Measurements from ENCODE around the gene MUC6.
"Not testable (repeated sequence)": the region's sequence is repeated elsewhere in the genome, so short reads cannot be mapped to it uniquely, and the experiment has no call there.

Gene MUC6

GRCh38 chr11:976431-977160, 59.9 kb downstream of the MUC6 start:
- H2AK5ac ChIP-seq (ENCODE audit: low read length, severe bottlenecking), result no peak overlapping the region
- H2BK5ac ChIP-seq (ENCODE audit: low read depth, low read length, poor library complexity, severe bottlenecking), result no peak overlapping the region
- H3K18ac ChIP-seq (ENCODE audit: low read depth in 1 of 2, low read length in 2 of 2), result no peak overlapping the region
- DNase-seq, result no peak
- H2BK12ac ChIP-seq (ENCODE audit: low read length in 2 of 2), result no peak overlapping the region
- no peak overlapping the region for H3K4me2 ChIP-seq (ENCODE audit: low read length, poor library complexity, severe bottlenecking)
- H4K8ac ChIP-seq (ENCODE audit: low read length), result no peak overlapping the region
- H2BK120ac ChIP-seq (ENCODE audit: low read depth, low read length), result no peak overlapping the region
- no peak overlapping the region for H4K91ac ChIP-seq (ENCODE audit: low read length)
- peak overlapping the region in 1 of 2 experiments; percentile 10 for H3K14ac ChIP-seq (ENCODE audit: low read length in 2 of 2)
- no peak overlapping the region for H3K27ac ChIP-seq (ENCODE audit: low read length, poor library complexity, severe bottlenecking)
- peaks cover 47% of the 10 kb centered on the region for H3K79me1 ChIP-seq (replicated peaks; ENCODE audit: low read length, poor library complexity, severe bottlenecking)
- H3K27me3 ChIP-seq (ENCODE audit: control insufficient read depth in 1 of 2, insufficient read depth in 1 of 2, low read length in 2 of 2), result no peaks in the 10 kb centered on the region
- no peak overlapping the region for H2AFZ ChIP-seq (ENCODE audit: low read depth, low read length)
- peaks cover 18% of the 10 kb centered on the region for H3K4me1 ChIP-seq (ENCODE audit: control insufficient read depth, insufficient read depth, low read depth, low read length)
- 94% methylated on average over 25 of the region's 26 CpGs for WGBS
- no peak overlapping the region for H3K4me3 ChIP-seq (ENCODE audit: insufficient read depth in 1 of 2, low read depth in 1 of 2, low read length in 2 of 2)
- no peak overlapping the region for H2BK15ac ChIP-seq (ENCODE audit: low read depth, poor library complexity, severe bottlenecking)
- H3K36me3 ChIP-seq (ENCODE audit: control insufficient read depth in 1 of 2, insufficient read depth in 2 of 2, low read depth in 1 of 2, low read length in 2 of 2), result peaks cover 63 to 85% of the 10 kb centered on the region in 2 experiments
- no peak overlapping the region for H3K9ac ChIP-seq (ENCODE audit: low read length)
- H3K4ac ChIP-seq (ENCODE audit: low read depth in 1 of 2, low read length in 2 of 2), result no peak overlapping the region
- H3K23ac ChIP-seq (ENCODE audit: low read length in 2 of 2), result no peak overlapping the region
- H3K9me3 ChIP-seq (ENCODE audit: control insufficient read depth, low read length), result no peaks in the 10 kb centered on the region

GRCh38 chr11:975827-976226, 60.7 kb downstream of the MUC6 start:
- Histone ChIP-seq H3K4me2 (ENCODE audit: low read length, poor library complexity, severe bottlenecking) (no peak overlapping the region), H3K79me1 (replicated peaks; ENCODE audit: low read length, poor library complexity, severe bottlenecking) (peaks cover 46% of the 10 kb centered on the region), H3K14ac (ENCODE audit: low read length in 2 of 2) (no peak overlapping the region), H3K18ac (ENCODE audit: low read depth in 1 of 2, low read length in 2 of 2) (no peak overlapping the region), H4K8ac (ENCODE audit: low read length) (no peak overlapping the region), H3K4ac (ENCODE audit: low read depth in 1 of 2, low read length in 2 of 2) (no peak overlapping the region), H2AK5ac (ENCODE audit: low read length, severe bottlenecking) (no peak overlapping the region), H2BK12ac (ENCODE audit: low read length in 2 of 2) (no peak overlapping the region), H3K4me3 (ENCODE audit: insufficient read depth in 1 of 2, low read depth in 1 of 2, low read length in 2 of 2) (no peak overlapping the region), H3K4me1 (ENCODE audit: control insufficient read depth, insufficient read depth, low read depth, low read length) (peaks cover 18% of the 10 kb centered on the region), H4K91ac (ENCODE audit: low read length) (no peak overlapping the region), H2BK15ac (ENCODE audit: low read depth, poor library complexity, severe bottlenecking) (no peak overlapping the region), H3K9me3 (ENCODE audit: control insufficient read depth, low read length) (no peaks in the 10 kb centered on the region), H3K27me3 (ENCODE audit: control insufficient read depth in 1 of 2, insufficient read depth in 1 of 2, low read length in 2 of 2) (no peaks in the 10 kb centered on the region), H3K9ac (ENCODE audit: low read length) (no peak overlapping the region), H2BK120ac (ENCODE audit: low read depth, low read length) (no peak overlapping the region), H3K23ac (ENCODE audit: low read length in 2 of 2) (no peak overlapping the region), H3K36me3 (ENCODE audit: control insufficient read depth in 1 of 2, insufficient read depth in 2 of 2, low read depth in 1 of 2, low read length in 2 of 2) (peaks cover 57 to 84% of the 10 kb centered on the region in 2 experiments), H2BK5ac (ENCODE audit: low read depth, low read length, poor library complexity, severe bottlenecking) (no peak overlapping the region), H3K27ac (ENCODE audit: low read length, poor library complexity, severe bottlenecking) (no peak overlapping the region), H2AFZ (ENCODE audit: low read depth, low read length) (no peak overlapping the region)
- 80% methylated on average over 15 of the region's 15 CpGs for WGBS
- DNase-seq, result peak; percentile 36

- H2AK5ac ChIP-seq (ENCODE audit: low read length, severe bottlenecking); H2AFZ ChIP-seq (ENCODE audit: low read depth, low read length); H2BK15ac ChIP-seq (ENCODE audit: low read depth, poor library complexity, severe bottlenecking); H3K18ac ChIP-seq (ENCODE audit: low read depth in 1 of 2, low read length in 2 of 2); H4K8ac ChIP-seq (ENCODE audit: low read length); H2BK120ac ChIP-seq (ENCODE audit: low read depth, low read length); H2BK5ac ChIP-seq (ENCODE audit: low read depth, low read length, poor library complexity, severe bottlenecking); H3K4ac ChIP-seq (ENCODE audit: low read depth in 1 of 2, low read length in 2 of 2); H3K4me3 ChIP-seq (ENCODE audit: insufficient read depth in 1 of 2, low read depth in 1 of 2, low read length in 2 of 2); H3K9ac ChIP-seq (ENCODE audit: low read length); H3K23ac ChIP-seq (ENCODE audit: low read length in 2 of 2); H4K91ac ChIP-seq (ENCODE audit: low read length); H3K14ac ChIP-seq (ENCODE audit: low read length in 2 of 2); DNase-seq; H3K27ac ChIP-seq (ENCODE audit: low read length, poor library complexity, severe bottlenecking); H3K9me3 ChIP-seq (ENCODE audit: control insufficient read depth, low read length); H3K27me3 ChIP-seq (ENCODE audit: control insufficient read depth in 1 of 2, insufficient read depth in 1 of 2, low read length in 2 of 2); H3K4me2 ChIP-seq (ENCODE audit: low read length, poor library complexity, severe bottlenecking); H2BK12ac ChIP-seq (ENCODE audit: low read length in 2 of 2): not testable (repeated sequence)
- H3K79me1 ChIP-seq (replicated peaks; ENCODE audit: low read length, poor library complexity, severe bottlenecking), result peaks cover 50% of the 10 kb centered on the region
- 93% methylated on average over 41 of the region's 41 CpGs for WGBS
- peaks cover 18% of the 10 kb centered on the region for H3K4me1 ChIP-seq (ENCODE audit: control insufficient read depth, insufficient read depth, low read depth, low read length)
- H3K36me3 ChIP-seq (ENCODE audit: control insufficient read depth in 1 of 2, insufficient read depth in 2 of 2, low read depth in 1 of 2, low read length in 2 of 2), result peaks cover 59 to 84% of the 10 kb centered on the region in 2 experiments
Observed at GRCh38 chr11:975376-975775, 61.1 kb downstream of the MUC6 start.

GRCh38 chr11:973237-973636, 63.3 kb downstream of the MUC6 start:
- Histone ChIP-seq H2BK5ac (ENCODE audit: low read depth, low read length, poor library complexity, severe bottlenecking) (no peak overlapping the region), H3K27me3 (ENCODE audit: control insufficient read depth in 1 of 2, insufficient read depth in 1 of 2, low read length in 2 of 2) (no peaks in the 10 kb centered on the region)
- WGBS, result 94% methylated on average over 11 of the region's 11 CpGs

More at GRCh38 chr11:973237-973636, 63.3 kb downstream of the MUC6 start:
- Histone ChIP-seq H2AK5ac (ENCODE audit: low read length, severe bottlenecking) (no peak overlapping the region), H3K36me3 (ENCODE audit: control insufficient read depth in 1 of 2, insufficient read depth in 2 of 2, low read depth in 1 of 2, low read length in 2 of 2) (peaks cover 60 to 86% of the 10 kb centered on the region in 2 experiments), H2BK12ac (ENCODE audit: low read length in 2 of 2) (no peak overlapping the region), H3K9me3 (ENCODE audit: control insufficient read depth, low read length) (no peaks in the 10 kb centered on the region), H3K9ac (ENCODE audit: low read length) (no peak overlapping the region), H3K79me1 (replicated peaks; ENCODE audit: low read length, poor library complexity, severe bottlenecking) (peaks cover 56% of the 10 kb centered on the region), H3K4ac (ENCODE audit: low read depth in 1 of 2, low read length in 2 of 2) (no peak overlapping the region), H4K8ac (ENCODE audit: low read length) (no peak overlapping the region), H3K18ac (ENCODE audit: low read depth in 1 of 2, low read length in 2 of 2) (no peak overlapping the region), H2BK120ac (ENCODE audit: low read depth, low read length) (no peak overlapping the region), H3K23ac (ENCODE audit: low read length in 2 of 2) (no peak overlapping the region), H3K27ac (ENCODE audit: low read length, poor library complexity, severe bottlenecking) (no peak overlapping the region), H2BK15ac (ENCODE audit: low read depth, poor library complexity, severe bottlenecking) (no peak overlapping the region), H3K14ac (ENCODE audit: low read length in 2 of 2) (no peak overlapping the region), H4K91ac (ENCODE audit: low read length) (peak overlapping the region; percentile 32), H3K4me2 (ENCODE audit: low read length, poor library complexity, severe bottlenecking) (no peak overlapping the region), H3K4me3 (ENCODE audit: insufficient read depth in 1 of 2, low read depth in 1 of 2, low read length in 2 of 2) (no peak overlapping the region), H2AFZ (ENCODE audit: low read depth, low read length) (no peak overlapping the region), H3K4me1 (ENCODE audit: control insufficient read depth, insufficient read depth, low read depth, low read length) (peaks cover 20% of the 10 kb centered on the region)
- no peak for DNase-seq

Measured in mesenchymal stem cell (in vitro differentiated cells and primary cell).